OCI-LY7 (cell line): ENCODE results near the gene CDYL. TPM values are rescaled to one million over a fixed set of nuclear protein-coding genes. Genes with fewer than 3 reads are reported as not detected.

Experiments used
- BruUV-seq: library from RNA; stranded (reverse); fragments of 400-500 nt; replicated peaks from 2 replicates; lab custom pipeline; 2021; lab: Mats Ljungman, UMichigan
- CTCF ChIA-PET: fragments of 300-600 bp; sonication (Branson Sonifier 250); formaldehyde crosslinking; loops from one replicate; lab custom pipeline; 2022; ENCODE audit warnings: antibody characterized with exemption; ENCODE audit not compliant: unreplicated experiment; lab: Charles Lee
- POLR2A ChIA-PET: fragments of 300-600 bp; sonication (Branson Sonifier 250); formaldehyde crosslinking; loops from one replicate; lab custom pipeline; 2022; ENCODE audit warnings: antibody characterized with exemption; lab: Charles Lee
- DNase-seq: peaks from one replicate; pipeline ENCODE4 v3.0.0-alpha.2; 2015; ENCODE audit warnings: low spot score
- H2AFZ ChIP-seq: fragments of 200-600 bp; sonication (generic), shearing (Covaris generic); 2 replicates; pipeline ENCODE4 v1.6.1; 2014; ENCODE audit warnings: mild to moderate bottlenecking, antibody characterized with exemption, low read length, moderate library complexity
- H3K27ac ChIP-seq: fragments of 200-600 bp; sonication (generic); 2 replicates; pipeline ENCODE4 v1.5.1; 2014; ENCODE audit warnings: mixed run types, low read depth, mild to moderate bottlenecking, moderate library complexity, low read length, inconsistent platforms; ENCODE audit not compliant: poor library complexity, severe bottlenecking
- H3K36me3 ChIP-seq: fragments of 200-600 bp; sonication (generic); 2 replicates; pipeline ENCODE4 v1.6.1; 2014; ENCODE audit warnings: mild to moderate bottlenecking, antibody characterized with exemption, low read length, moderate library complexity, mixed read lengths; ENCODE audit not compliant: insufficient read depth
- H3K4me1 ChIP-seq: fragments of 200-600 bp; sonication (generic); 2 replicates; pipeline ENCODE4 v1.5.1; 2014; ENCODE audit warnings: mild to moderate bottlenecking, low read length; ENCODE audit not compliant: insufficient read depth, poor library complexity, severe bottlenecking
- H3K4me2 ChIP-seq: fragments of 200-600 bp; sonication (generic); 2 replicates; pipeline ENCODE4 v1.6.1; 2014; ENCODE audit warnings: mild to moderate bottlenecking, low read length
- H3K4me3 ChIP-seq: fragments of 200-600 bp; sonication (generic); 2 replicates; pipeline ENCODE4 v1.5.1; 2014; ENCODE audit warnings: mild to moderate bottlenecking, low read depth, low read length; ENCODE audit not compliant: poor library complexity, severe bottlenecking
- H3K79me2 ChIP-seq: fragments of 200-600 bp; sonication (generic); 2 replicates; pipeline ENCODE4 v1.6.1; 2016; ENCODE audit warnings: low read depth, mild to moderate bottlenecking, low read length, moderate library complexity, mixed read lengths; ENCODE audit not compliant: insufficient read depth
- H3K9me2 ChIP-seq: fragments of 200-600 bp; sonication (generic); 2 replicates; pipeline ENCODE4 v1.6.1; 2016; ENCODE audit warnings: mild to moderate bottlenecking, low read length, mixed read lengths; ENCODE audit not compliant: insufficient read depth
- H3K9me3 ChIP-seq: fragments of 200-600 bp; sonication (generic); 2 replicates; pipeline ENCODE4 v1.6.1; 2014; ENCODE audit warnings: mild to moderate bottlenecking, mixed run types, low read length, mixed read lengths
- H4K20me1 ChIP-seq: fragments of 200-600 bp; sonication (generic); 2 replicates; pipeline ENCODE4 v1.6.1; 2014; ENCODE audit warnings: mild to moderate bottlenecking, antibody characterized with exemption, low read length, moderate library complexity, mixed read lengths; ENCODE audit not compliant: insufficient read depth
- EZH2phosphoT487 ChIP-seq: fragments of 200-600 bp; sonication (generic); IDR thresholded peaks from 2 replicates; pipeline ENCODE4 v1.6.1; 2018; ENCODE audit warnings: low read depth, borderline replicate concordance, mild to moderate bottlenecking, mixed run types, antibody characterized with exemption, low read length, moderate library complexity, mixed read lengths
- intact Hi-C: fragments of 100-400 bp; cut with micrococcal nuclease; formaldehyde crosslinking; loops from one replicate; pipeline ENCODE4 v1.10.0; 2022; ENCODE audit not compliant: unreplicated experiment
- total RNA-seq, 2 experiments: library from RNA; depleted of rRNA in 1 of 2; stranded (reverse); fragments of >200 nt in 1 of 2; shearing (Covaris generic) in 1 of 2; gene quantifications; 2 replicates each; pipeline ENCODE4 v1.2.3, GENCODE V29; 2014 to 2022
- TF ChIP-seq, protein P1 (sequence below): fragments of 200-600 bp; sonication (generic); conservative IDR thresholded peaks from 2 replicates; pipeline ENCODE4 v1.5.1; 2014; ENCODE audit warnings: mild to moderate bottlenecking, antibody characterized with exemption, low read length, moderate library complexity, mixed read lengths

Gene CDYL
- total RNA-seq, 2 experiments from 2014 or later = 33.6 to 76.4 TPM

DNA sequence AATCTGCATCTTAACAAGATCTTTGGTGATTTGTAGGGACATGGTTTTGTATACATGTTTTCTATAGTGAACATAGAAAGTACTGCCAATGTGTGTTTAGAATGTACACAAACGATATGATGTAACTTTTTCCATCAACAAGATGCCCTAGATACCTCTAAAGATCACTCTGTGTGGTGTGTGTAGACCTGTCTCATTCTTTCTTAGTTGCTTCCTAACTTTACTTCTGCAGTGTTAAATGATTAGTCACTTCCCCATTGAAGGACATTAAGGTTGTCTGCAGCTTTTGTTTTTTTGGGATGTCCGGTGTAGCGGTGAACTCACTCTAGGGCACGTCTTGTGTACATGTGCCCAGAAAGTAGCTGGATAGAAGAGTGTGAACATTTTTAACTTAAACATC, 35.9 kb downstream of the CDYL start:
- intact Hi-C loops = no loop called here
- H3K4me2 ChIP-seq = no peak overlapping the region
- no peak overlapping the region for H2AFZ ChIP-seq
- no peak for DNase-seq
- no peak overlapping the region for H3K27ac ChIP-seq
- H3K79me2 ChIP-seq = peaks cover 93% of the 10 kb centered on the region
- no TSS peak for BruUV-seq
- H3K4me1 ChIP-seq = peaks cover 14% of the 10 kb centered on the region
- TF ChIP-seq, protein P1, sequence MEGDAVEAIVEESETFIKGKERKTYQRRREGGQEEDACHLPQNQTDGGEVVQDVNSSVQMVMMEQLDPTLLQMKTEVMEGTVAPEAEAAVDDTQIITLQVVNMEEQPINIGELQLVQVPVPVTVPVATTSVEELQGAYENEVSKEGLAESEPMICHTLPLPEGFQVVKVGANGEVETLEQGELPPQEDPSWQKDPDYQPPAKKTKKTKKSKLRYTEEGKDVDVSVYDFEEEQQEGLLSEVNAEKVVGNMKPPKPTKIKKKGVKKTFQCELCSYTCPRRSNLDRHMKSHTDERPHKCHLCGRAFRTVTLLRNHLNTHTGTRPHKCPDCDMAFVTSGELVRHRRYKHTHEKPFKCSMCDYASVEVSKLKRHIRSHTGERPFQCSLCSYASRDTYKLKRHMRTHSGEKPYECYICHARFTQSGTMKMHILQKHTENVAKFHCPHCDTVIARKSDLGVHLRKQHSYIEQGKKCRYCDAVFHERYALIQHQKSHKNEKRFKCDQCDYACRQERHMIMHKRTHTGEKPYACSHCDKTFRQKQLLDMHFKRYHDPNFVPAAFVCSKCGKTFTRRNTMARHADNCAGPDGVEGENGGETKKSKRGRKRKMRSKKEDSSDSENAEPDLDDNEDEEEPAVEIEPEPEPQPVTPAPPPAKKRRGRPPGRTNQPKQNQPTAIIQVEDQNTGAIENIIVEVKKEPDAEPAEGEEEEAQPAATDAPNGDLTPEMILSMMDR = no peak
- TF ChIP-seq EZH2phosphoT487 = no peak
- ChIA-PET POLR2A (interaction anchor here (0.5 to 2.0 kb wide), 5 partner anchors 10 to 349 kb away, joined by 3 to 12 read pairs (median 7); no protein-coding TSS in a partner anchor), CTCF (no interaction called here)
- no peaks in the 10 kb centered on the region for H3K9me2 ChIP-seq
- no peaks in the 10 kb centered on the region for H3K36me3 ChIP-seq
- peaks cover 39% of the 10 kb centered on the region for H4K20me1 ChIP-seq
- no peak overlapping the region for H3K4me3 ChIP-seq
- H3K9me3 ChIP-seq = no peaks in the 10 kb centered on the region

DNA sequence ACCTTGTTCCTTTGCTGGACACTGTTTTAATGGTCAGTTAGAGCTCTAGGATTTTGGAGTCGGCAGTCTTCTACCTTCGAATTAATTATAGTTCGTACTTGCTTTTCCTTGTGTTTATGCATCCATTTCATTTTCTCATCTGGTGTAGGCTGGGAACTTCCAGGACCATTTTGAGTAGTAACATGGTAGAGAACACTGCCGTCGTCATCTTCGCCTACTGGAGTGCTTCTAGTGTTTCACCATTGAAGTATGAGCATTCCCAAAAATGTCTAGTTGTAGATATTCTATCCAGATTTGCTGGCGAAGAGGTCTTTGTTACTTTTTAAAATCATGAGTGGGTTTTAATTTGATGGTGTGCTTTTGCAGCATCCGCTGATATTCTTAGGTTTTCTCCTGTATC, 36.9 kb downstream of the CDYL start:
- POLR2A ChIA-PET = interaction anchor here (0.6 to 0.8 kb wide), 2 partner anchors 11 to 406 kb away, joined by 3 read pairs; no protein-coding TSS in a partner anchor
- BruUV-seq = no TSS peak

GRCh38 chr6:4814212-4814611, 38.0 kb downstream of the CDYL start:
- no peak overlapping the region for H3K4me3 ChIP-seq
- 0 out of 2 replicates have a peak overlapping the region, but pooled peaks have one; percentile 25 for H3K4me2 ChIP-seq
- H3K27ac ChIP-seq = no peak overlapping the region
- no peak overlapping the region for H2AFZ ChIP-seq
- peaks cover 14% of the 10 kb centered on the region for H3K4me1 ChIP-seq
- peaks cover 46% of the 10 kb centered on the region for H4K20me1 ChIP-seq
- intact Hi-C loops = no loop called here
- H3K9me2 ChIP-seq = no peaks in the 10 kb centered on the region
- POLR2A ChIA-PET = interaction anchor here (0.6 to 2.0 kb wide), 4 partner anchors 11 to 29 kb away, joined by 4 to 19 read pairs (median 4); no protein-coding TSS in a partner anchor
- CTCF ChIA-PET = no interaction called here
- BruUV-seq = no TSS peak
- no peak for DNase-seq
- H3K9me3 ChIP-seq = no peaks in the 10 kb centered on the region
- H3K36me3 ChIP-seq = no peaks in the 10 kb centered on the region
- peaks cover 89% of the 10 kb centered on the region for H3K79me2 ChIP-seq
- TF ChIP-seq, protein P1 = no peak
- TF ChIP-seq EZH2phosphoT487 = no peak

More for the DNA sequence above, 36.9 kb downstream of the CDYL start:
- Histone ChIP-seq H3K27ac (no peak overlapping the region), H3K36me3 (no peaks in the 10 kb centered on the region), H4K20me1 (peaks cover 39% of the 10 kb centered on the region), H3K9me3 (no peaks in the 10 kb centered on the region), H2AFZ (no peak overlapping the region), H3K79me2 (peaks cover 93% of the 10 kb centered on the region), H3K4me2 (no peak overlapping the region), H3K9me2 (no peaks in the 10 kb centered on the region), H3K4me3 (no peak overlapping the region), H3K4me1 (peaks cover 14% of the 10 kb centered on the region)
- CTCF ChIA-PET = no interaction called here
- intact Hi-C loops = no loop called here
- DNase-seq = no peak
- no peak for TF ChIP-seq EZH2phosphoT487
- TF ChIP-seq, protein P1 = no peak
